Neural progenitor cell (in vitro differentiated cells): ENCODE results near the gene CREG2.

Source experiments
- CTCF ChIP-seq: fragments of 200-600 bp; sonication (generic); IDR thresholded peaks from 2 replicates; pipeline ENCODE4 v1.5.1; 2017; ENCODE audit warnings: antibody characterized with exemption, mild to moderate bottlenecking
- EZH2 ChIP-seq: fragments of 200-600 bp; sonication (generic); IDR thresholded peaks from 2 replicates; pipeline ENCODE4 v1.6.1; 2017; ENCODE audit warnings: antibody characterized with exemption, mild to moderate bottlenecking, moderate library complexity
- EZH2phosphoT487 ChIP-seq: fragments of 200-600 bp; sonication (generic); IDR thresholded peaks from 2 replicates; pipeline ENCODE4 v1.6.1; 2017; ENCODE audit warnings: antibody characterized with exemption

- no peak for TF ChIP-seq CTCF
- TF ChIP-seq EZH2phosphoT487 = no peak
- TF ChIP-seq EZH2 = no peak
These were observed 28.6 kb upstream of the CREG2 start for GRCh38 chr2:101415884-101416283.
